ENCODE results near the gene BCR.
A peak's percentile ranks its signal among the peaks of the same experiment; 100 is the strongest.

The BCR gene

GRCh38 chr22:23204541-23205157 lies 24.3 kb downstream of the BCR start:
- DNase-seq (ENCODE audit: low spot score) = no peak
- ATAC-seq (ENCODE audit: low read depth) = peak; percentile 28; the same call in 2 of the 3 replicates
- no peak for TF ChIP-seq CTCF (IDR thresholded peaks at IDR 0.05; ENCODE audit: poor library complexity, severe bottlenecking)
- H3K4me1 ChIP-seq (ENCODE audit: insufficient read depth, poor library complexity, severe bottlenecking) = peaks cover 20% of the 10 kb centered on the region
- H3K4me3 ChIP-seq (ENCODE audit: severe bottlenecking) = no peak overlapping the region
- H3K27me3 ChIP-seq (ENCODE audit: insufficient read depth, poor library complexity, severe bottlenecking) = no peaks in the 10 kb centered on the region
- peak overlapping the region; percentile 39 for H3K27ac ChIP-seq (ENCODE audit: poor library complexity, severe bottlenecking)
- H3K36me3 ChIP-seq (ENCODE audit: low read depth) = peaks cover 29% of the 10 kb centered on the region
- peaks cover 6% of the 10 kb centered on the region for H3K9me3 ChIP-seq (ENCODE audit: severe bottlenecking)

- H3K27me3 ChIP-seq (ENCODE audit: insufficient read depth, poor library complexity, severe bottlenecking) = no peaks in the 10 kb centered on the region
- H3K27ac ChIP-seq (ENCODE audit: poor library complexity, severe bottlenecking) = peak overlapping the region; percentile 39
- ATAC-seq (ENCODE audit: low read depth) (peak; percentile 89), DNase-seq (ENCODE audit: low spot score) (no peak)
- peaks cover 28% of the 10 kb centered on the region for H3K36me3 ChIP-seq (ENCODE audit: low read depth)
- peaks cover 20% of the 10 kb centered on the region for H3K4me1 ChIP-seq (ENCODE audit: insufficient read depth, poor library complexity, severe bottlenecking)
- TF ChIP-seq CTCF (IDR thresholded peaks at IDR 0.05; ENCODE audit: poor library complexity, severe bottlenecking) = no peak
- no peak overlapping the region for H3K4me3 ChIP-seq (ENCODE audit: severe bottlenecking)
- H3K9me3 ChIP-seq (ENCODE audit: severe bottlenecking) = peaks cover 6% of the 10 kb centered on the region
These were observed 25.2 kb downstream of the BCR start for GRCh38 chr22:23205339-23206049.

GRCh38 chr22:23206915-23207314 lies 26.6 kb downstream of the BCR start:
- Histone ChIP-seq H3K27me3 (ENCODE audit: insufficient read depth, poor library complexity, severe bottlenecking) (no peaks in the 10 kb centered on the region), H3K9me3 (ENCODE audit: severe bottlenecking) (peaks cover 5% of the 10 kb centered on the region), H3K36me3 (ENCODE audit: low read depth) (peaks cover 28% of the 10 kb centered on the region), H3K27ac (ENCODE audit: poor library complexity, severe bottlenecking) (no peak overlapping the region), H3K4me1 (ENCODE audit: insufficient read depth, poor library complexity, severe bottlenecking) (peaks cover 20% of the 10 kb centered on the region), H3K4me3 (ENCODE audit: severe bottlenecking) (no peak overlapping the region)
- ATAC-seq (ENCODE audit: low read depth) (no peak), DNase-seq (ENCODE audit: low spot score) (no peak)
- no peak for TF ChIP-seq CTCF (IDR thresholded peaks at IDR 0.05; ENCODE audit: poor library complexity, severe bottlenecking)

GRCh38 chr22:23207729-23208393 lies 27.6 kb downstream of the BCR start:
- H3K27me3 ChIP-seq (ENCODE audit: insufficient read depth, poor library complexity, severe bottlenecking) = no peaks in the 10 kb centered on the region
- peaks cover 19% of the 10 kb centered on the region for H3K36me3 ChIP-seq (ENCODE audit: low read depth)
- H3K27ac ChIP-seq (ENCODE audit: poor library complexity, severe bottlenecking) = no peak overlapping the region
- DNase-seq (ENCODE audit: low spot score) (no peak), ATAC-seq (ENCODE audit: low read depth) (no peak)
- H3K4me1 ChIP-seq (ENCODE audit: insufficient read depth, poor library complexity, severe bottlenecking) = peaks cover 20% of the 10 kb centered on the region
- no peaks in the 10 kb centered on the region for H3K9me3 ChIP-seq (ENCODE audit: severe bottlenecking)
- TF ChIP-seq CTCF (IDR thresholded peaks at IDR 0.05; ENCODE audit: poor library complexity, severe bottlenecking) = no peak
- H3K4me3 ChIP-seq (ENCODE audit: severe bottlenecking) = no peak overlapping the region
